IPS DF 6.9 (cell line): Measurements from ENCODE around the gene MYCL.

ENCODE experiments used
- DNase-seq: peaks from one replicate; pipeline ENCODE4 v3.0.0-alpha.2; 2013; ENCODE audit warnings: low read depth, low spot score
- H3K27ac ChIP-seq: one replicate; pipeline ENCODE4 v1.5.1; 2013; ENCODE audit warnings: low read length, control low read depth
- H3K27me3 ChIP-seq: 2 replicates; pipeline ENCODE4 v1.6.1; 2013; ENCODE audit warnings: mild to moderate bottlenecking, low read length; ENCODE audit not compliant: control insufficient read depth, insufficient read depth
- H3K36me3 ChIP-seq: 2 replicates; pipeline ENCODE4 v1.6.1; 2013; ENCODE audit warnings: low read length; ENCODE audit not compliant: control insufficient read depth, insufficient read depth
- H3K4me1 ChIP-seq: 2 replicates; pipeline ENCODE4 v1.6.1; 2013; ENCODE audit warnings: low read length; ENCODE audit not compliant: control insufficient read depth, insufficient read depth
- H3K4me3 ChIP-seq: 2 replicates; pipeline ENCODE4 v1.5.1; 2013; ENCODE audit warnings: mild to moderate bottlenecking, low read length
- H3K9me3 ChIP-seq: 2 replicates; pipeline ENCODE4 v1.6.1; 2013; ENCODE audit warnings: low read length, inconsistent platforms; ENCODE audit not compliant: control insufficient read depth, insufficient read depth
- WGBS: extraction: QIAGEN DNeasy Blood & Tissue Kit; methylation state at CpG from one replicate; pipeline ENCODE4 v1.1.7; 2013; ENCODE audit warnings: mixed read lengths, missing lambda C conversion rate; ENCODE audit not compliant: insufficient read length, insufficient coverage; 5-methylcytosine and 5-hydroxymethylcytosine counted together

MYCL gene

GRCh38 chr1:39936724-39937491, 35.2 kb upstream of the MYCL start:
- Histone ChIP-seq H3K27me3 (no peaks in the 10 kb centered on the region), H3K4me1 (no peaks in the 10 kb centered on the region), H3K9me3 (no peaks in the 10 kb centered on the region), H3K36me3 (no peaks in the 10 kb centered on the region), H3K27ac (no peak overlapping the region), H3K4me3 (no peak overlapping the region)
- WGBS = no CpG with 5 or more reads among the region's 2 CpGs
- no peak for DNase-seq

GRCh38 chr1:39933956-39934941, 32.5 kb upstream of the MYCL start:
- no peaks in the 10 kb centered on the region for H3K36me3 ChIP-seq
- no CpG with 5 or more reads among the region's 12 CpGs for WGBS
- no peak for DNase-seq
- H3K4me3 ChIP-seq = no peak overlapping the region
- no peak overlapping the region for H3K27ac ChIP-seq
- H3K4me1 ChIP-seq = no peaks in the 10 kb centered on the region
- no peaks in the 10 kb centered on the region for H3K27me3 ChIP-seq
- no peaks in the 10 kb centered on the region for H3K9me3 ChIP-seq

DNA sequence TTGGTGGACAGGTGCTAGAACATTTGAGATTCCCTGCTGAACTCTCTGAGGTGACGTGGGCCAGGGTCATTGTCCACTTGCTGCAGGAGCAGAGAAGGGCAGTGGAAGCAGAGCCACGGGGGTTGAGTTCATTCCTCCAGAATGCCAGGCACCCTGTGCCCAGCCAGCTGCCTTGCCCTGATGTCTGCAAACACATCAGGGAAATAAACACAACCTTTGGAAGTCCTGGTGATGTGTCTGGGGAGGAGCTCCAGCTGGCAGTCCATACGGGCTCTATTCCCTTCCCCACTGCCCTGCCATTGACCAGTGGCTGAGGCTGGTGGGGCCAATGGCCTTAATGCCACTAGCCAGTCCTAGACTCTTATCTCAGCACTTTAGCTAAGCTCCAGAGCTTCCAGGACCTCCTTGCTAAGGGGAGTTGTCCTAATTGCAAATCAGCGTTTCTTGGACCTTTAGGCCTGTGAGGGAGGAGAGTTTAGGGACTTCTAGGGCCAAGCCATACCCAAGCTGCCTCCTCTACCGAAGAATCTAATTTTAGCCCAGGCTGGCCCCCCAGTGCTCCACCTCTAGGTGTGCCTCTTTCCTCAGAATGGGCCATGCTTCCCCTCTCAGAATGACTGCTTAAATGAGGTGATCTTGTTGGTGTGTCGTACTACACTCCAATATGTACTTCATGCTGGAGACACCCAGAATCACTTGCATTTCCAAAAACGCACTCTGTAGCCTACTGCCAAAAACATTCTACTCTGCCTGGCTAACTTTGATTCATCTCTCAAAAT, 27.3 kb upstream of the MYCL start:
- Histone ChIP-seq H3K27me3 (no peaks in the 10 kb centered on the region; the same call in 1 of the 2 replicates), H3K36me3 (no peaks in the 10 kb centered on the region), H3K9me3 (no peaks in the 10 kb centered on the region), H3K4me3 (no peak overlapping the region), H3K4me1 (0 out of 2 replicates have a peak, but pooled peaks cover 3% of the 10 kb centered on the region), H3K27ac (no peak overlapping the region)
- no CpG with 5 or more reads among the region's 7 CpGs for WGBS
- DNase-seq = no peak

- DNase-seq = no peak
- Histone ChIP-seq H3K27ac (no peak overlapping the region), H3K9me3 (no peaks in the 10 kb centered on the region), H3K4me3 (no peak overlapping the region), H3K36me3 (no peaks in the 10 kb centered on the region), H3K27me3 (no peaks in the 10 kb centered on the region; the same call in 1 of the 2 replicates), H3K4me1 (0 out of 2 replicates have a peak, but pooled peaks cover 3% of the 10 kb centered on the region)
- no CpG with 5 or more reads among the region's 3 CpGs for whole genome bisulfite sequencing
These were observed 25.8 kb upstream of the MYCL start for GRCh38 chr1:39927538-39927937.

DNA sequence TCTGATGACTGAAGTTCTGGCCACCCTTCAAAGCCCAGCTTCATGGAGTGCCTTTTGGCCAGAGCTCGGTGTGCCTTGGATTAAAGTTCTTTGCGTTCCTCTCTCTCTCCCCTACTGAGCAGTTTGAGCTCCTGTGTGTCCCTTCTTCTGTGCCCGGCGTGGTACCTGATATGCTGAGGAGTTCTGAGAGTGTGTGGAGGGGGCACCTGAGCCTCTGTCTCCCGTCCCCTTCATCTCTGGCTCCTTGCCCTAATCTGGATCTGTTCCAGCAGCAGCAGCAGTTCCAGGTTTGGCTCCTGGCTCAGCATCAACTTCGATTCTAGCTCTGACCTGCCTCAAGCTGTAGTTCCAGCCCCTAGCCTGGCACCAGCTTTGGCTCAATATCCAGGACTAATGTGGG, 25.1 kb upstream of the MYCL start:
- WGBS = no CpG with 5 or more reads among the region's 6 CpGs
- no peak overlapping the region for H3K27ac ChIP-seq
- H3K4me3 ChIP-seq = no peak overlapping the region

GRCh38 chr1:39926343-39926793, 24.7 kb upstream of the MYCL start:
- Histone ChIP-seq H3K27ac (no peak overlapping the region), H3K4me3 (no peak overlapping the region), H3K9me3 (no peaks in the 10 kb centered on the region), H3K36me3 (no peaks in the 10 kb centered on the region), H3K27me3 (no peaks in the 10 kb centered on the region; the same call in 1 of the 2 replicates), H3K4me1 (peaks cover 10% of the 10 kb centered on the region; the same call in 1 of the 2 replicates)
- no CpG with 5 or more reads among the region's 6 CpGs for WGBS
- DNase-seq = no peak

More for the DNA sequence above, 25.1 kb upstream of the MYCL start:
- DNase-seq = no peak
- no peaks in the 10 kb centered on the region for H3K9me3 ChIP-seq
- no peaks in the 10 kb centered on the region; the same call in 1 of the 2 replicates for H3K27me3 ChIP-seq
- H3K4me1 ChIP-seq = peaks cover 7% of the 10 kb centered on the region; the same call in 1 of the 2 replicates
- H3K36me3 ChIP-seq = no peaks in the 10 kb centered on the region

- no CpG with 5 or more reads among the region's 2 CpGs for WGBS
- no peaks in the 10 kb centered on the region; the same call in 1 of the 2 replicates for H3K27me3 ChIP-seq
- peaks cover 10% of the 10 kb centered on the region; the same call in 1 of the 2 replicates for H3K4me1 ChIP-seq
- H3K36me3 ChIP-seq = no peaks in the 10 kb centered on the region
- no peak overlapping the region for H3K4me3 ChIP-seq
- no peak for DNase-seq
- H3K27ac ChIP-seq = no peak overlapping the region
- no peaks in the 10 kb centered on the region for H3K9me3 ChIP-seq
These were observed 24.1 kb upstream of the MYCL start for GRCh38 chr1:39925721-39926342.

DNA sequence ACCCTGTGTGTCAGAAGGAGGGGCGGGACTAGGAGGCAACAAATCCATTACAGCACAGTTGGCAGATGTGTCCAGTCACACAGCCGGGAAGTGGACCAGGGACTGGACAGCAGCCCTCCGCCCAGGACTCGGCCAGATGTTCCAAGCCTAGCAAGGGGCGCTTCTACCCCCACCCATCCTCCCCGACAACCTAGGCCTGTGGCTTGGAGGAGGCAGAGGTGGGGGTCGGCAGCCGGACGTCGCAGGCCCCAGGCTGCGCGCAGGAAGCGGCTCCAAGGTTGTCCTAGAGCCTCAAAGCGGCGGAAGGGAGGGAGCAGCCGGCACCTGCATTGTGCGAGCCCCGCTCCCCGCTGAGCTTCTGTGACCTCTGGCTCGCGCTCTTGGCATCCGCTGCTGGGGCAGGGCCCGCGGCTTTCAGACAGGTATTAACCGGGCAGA, 20.6 kb upstream of the MYCL start:
- no peak overlapping the region for H3K27ac ChIP-seq
- peaks cover 10% of the 10 kb centered on the region; the same call in 1 of the 2 replicates for H3K4me1 ChIP-seq
- H3K27me3 ChIP-seq = no peaks in the 10 kb centered on the region; the same call in 1 of the 2 replicates
- no peaks in the 10 kb centered on the region for H3K36me3 ChIP-seq
- peak; percentile 72 for DNase-seq
- H3K9me3 ChIP-seq = no peaks in the 10 kb centered on the region
- no CpG with 5 or more reads among the region's 25 CpGs for WGBS
- no peak overlapping the region for H3K4me3 ChIP-seq

DNA sequence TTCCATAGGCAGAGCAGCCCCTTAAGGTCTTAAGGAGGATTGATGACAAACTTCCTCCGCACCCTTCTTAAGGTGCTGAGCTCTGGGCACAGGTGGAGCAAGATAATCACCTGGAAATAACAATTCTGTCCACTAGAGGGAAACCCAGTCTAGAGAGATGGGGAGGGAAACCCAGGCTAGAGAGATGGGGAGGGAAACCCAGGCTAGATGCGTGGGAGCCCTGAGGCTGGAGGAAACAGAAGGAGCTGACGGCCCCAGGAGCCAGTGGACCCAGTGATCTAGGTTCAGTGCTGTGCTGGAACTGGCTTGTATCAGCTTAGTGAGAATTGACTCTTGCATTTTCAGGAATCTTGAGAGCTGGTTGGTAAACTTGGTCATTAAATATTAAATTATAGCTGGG, 17.8 kb upstream of the MYCL start:
- no CpG with 5 or more reads among the region's 3 CpGs for WGBS
- no peak overlapping the region for H3K27ac ChIP-seq
- no peak overlapping the region for H3K4me3 ChIP-seq
- H3K36me3 ChIP-seq = no peaks in the 10 kb centered on the region
- peaks cover 8% of the 10 kb centered on the region; the same call in 1 of the 2 replicates for H3K4me1 ChIP-seq
- H3K27me3 ChIP-seq = no peaks in the 10 kb centered on the region
- H3K9me3 ChIP-seq = no peaks in the 10 kb centered on the region
- DNase-seq = peak; percentile 77
